ENCODE results near the gene ABHD16A. TPM values are rescaled to one million over a fixed set of nuclear protein-coding genes. Genes with fewer than 3 reads are reported as not detected.

Gene ABHD16A
- total and polyA plus RNA-seq, 2 of the 13 experiments (the other 11 are each of a cell fraction or from before 2014, with no cell fraction given), result 43.5 to 45.4 TPM

DNA sequence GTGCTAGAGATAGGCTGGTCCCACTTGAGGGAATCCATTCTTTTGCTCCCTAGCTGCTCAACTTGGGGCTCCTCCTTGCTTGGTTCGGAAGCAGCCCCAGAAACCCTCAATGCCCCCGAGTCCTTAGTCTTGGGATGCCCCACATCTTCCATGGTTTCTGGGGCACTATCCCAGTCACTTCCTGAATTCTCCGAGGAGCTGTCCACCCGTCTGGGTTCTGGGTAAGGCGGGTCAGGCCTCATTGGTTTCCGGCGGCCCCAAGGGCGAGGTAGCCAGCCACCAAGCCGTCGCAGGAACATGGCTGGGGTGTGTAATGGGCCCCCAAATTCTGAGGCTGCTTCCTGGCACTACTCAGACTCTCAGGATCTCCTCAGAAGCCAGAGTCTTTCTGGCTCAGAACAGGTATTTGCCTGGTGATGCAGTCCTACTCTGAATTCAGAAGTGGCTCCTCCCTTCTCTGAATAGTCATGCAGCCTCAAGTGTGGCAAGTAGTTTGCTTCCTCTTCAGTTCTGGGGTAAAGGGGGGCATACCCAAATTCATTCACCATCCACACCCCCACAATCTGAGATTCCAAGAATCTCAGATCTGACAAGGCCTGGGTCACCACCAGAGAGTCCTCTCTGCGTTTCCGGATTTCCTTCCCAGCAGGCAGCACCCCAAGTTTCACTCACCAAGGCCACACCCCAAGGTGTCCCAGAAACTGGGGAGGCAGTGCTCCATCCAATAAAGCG is 43.3 kb downstream of the ABHD16A start (continued):
- TF ChIP-seq, protein P1, sequence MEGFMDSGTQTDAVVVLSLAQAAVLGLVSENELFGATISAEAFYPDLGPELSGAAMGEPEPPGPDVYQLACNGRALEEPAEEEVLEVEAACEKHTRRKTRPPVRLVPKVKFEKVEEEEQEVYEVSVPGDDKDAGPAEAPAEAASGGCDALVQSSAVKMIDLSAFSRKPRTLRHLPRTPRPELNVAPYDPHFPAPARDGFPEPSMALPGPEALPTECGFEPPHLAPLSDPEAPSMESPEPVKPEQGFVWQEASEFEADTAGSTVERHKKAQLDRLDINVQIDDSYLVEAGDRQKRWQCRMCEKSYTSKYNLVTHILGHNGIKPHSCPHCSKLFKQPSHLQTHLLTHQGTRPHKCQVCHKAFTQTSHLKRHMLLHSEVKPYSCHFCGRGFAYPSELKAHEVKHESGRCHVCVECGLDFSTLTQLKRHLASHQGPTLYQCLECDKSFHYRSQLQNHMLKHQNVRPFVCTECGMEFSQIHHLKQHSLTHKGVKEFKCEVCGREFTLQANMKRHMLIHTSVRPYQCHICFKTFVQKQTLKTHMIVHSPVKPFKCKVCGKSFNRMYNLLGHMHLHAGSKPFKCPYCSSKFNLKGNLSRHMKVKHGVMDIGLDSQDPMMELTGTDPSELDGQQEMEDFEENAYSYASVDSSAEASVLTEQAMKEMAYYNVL (CRISPR knock-in tag; IDR thresholded peaks at IDR 0.05; ENCODE audit: borderline replicate concordance), result no peak
- TF ChIP-seq MED8 (CRISPR knock-in tag; IDR thresholded peaks at IDR 0.05; ENCODE audit: insufficient replicate concordance), result no peak
- TF ChIP-seq TCF7 (IDR thresholded peaks at IDR 0.05; ENCODE audit: low read depth), result no peak
- TF ChIP-seq SP5 (CRISPR knock-in tag; IDR thresholded peaks at IDR 0.05; ENCODE audit: borderline replicate concordance, low read depth), result no peak
- peak; percentile 60; the same call in 1 of the 2 replicates for TF ChIP-seq ZNF556 (CRISPR knock-in tag; IDR thresholded peaks at IDR 0.05; ENCODE audit: borderline replicate concordance)
- TF ChIP-seq SRSF1 (optimal IDR thresholded peaks at IDR 0.05; ENCODE audit: low read depth, low read length), result no peak
- TF ChIP-seq, protein P2, sequence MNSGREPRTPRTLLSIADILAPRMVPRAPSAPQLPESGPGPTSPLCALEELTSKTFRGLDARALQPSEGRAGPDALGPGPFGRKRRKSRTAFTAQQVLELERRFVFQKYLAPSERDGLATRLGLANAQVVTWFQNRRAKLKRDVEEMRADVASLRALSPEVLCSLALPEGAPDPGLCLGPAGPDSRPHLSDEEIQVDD (CRISPR knock-in tag; IDR thresholded peaks at IDR 0.05; ENCODE audit: borderline replicate concordance), result no peak
- TF ChIP-seq EHMT2 (IDR thresholded peaks at IDR 0.05; ENCODE audit: borderline replicate concordance, low read depth, low read length), result no peak
- TF ChIP-seq DNMT1 (CRISPR knock-in tag; IDR thresholded peaks at IDR 0.05), result no peak
- TF ChIP-seq ZMYM2 (CRISPR knock-in tag; IDR thresholded peaks at IDR 0.05), result no peak
- TF ChIP-seq, protein P3, sequence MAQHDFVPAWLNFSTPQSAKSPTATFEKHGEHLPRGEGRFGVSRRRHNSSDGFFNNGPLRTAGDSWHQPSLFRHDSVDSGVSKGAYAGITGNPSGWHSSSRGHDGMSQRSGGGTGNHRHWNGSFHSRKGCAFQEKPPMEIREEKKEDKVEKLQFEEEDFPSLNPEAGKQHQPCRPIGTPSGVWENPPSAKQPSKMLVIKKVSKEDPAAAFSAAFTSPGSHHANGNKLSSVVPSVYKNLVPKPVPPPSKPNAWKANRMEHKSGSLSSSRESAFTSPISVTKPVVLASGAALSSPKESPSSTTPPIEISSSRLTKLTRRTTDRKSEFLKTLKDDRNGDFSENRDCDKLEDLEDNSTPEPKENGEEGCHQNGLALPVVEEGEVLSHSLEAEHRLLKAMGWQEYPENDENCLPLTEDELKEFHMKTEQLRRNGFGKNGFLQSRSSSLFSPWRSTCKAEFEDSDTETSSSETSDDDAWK (CRISPR knock-in tag; IDR thresholded peaks at IDR 0.05), result no peak
- TF ChIP-seq, protein P4, sequence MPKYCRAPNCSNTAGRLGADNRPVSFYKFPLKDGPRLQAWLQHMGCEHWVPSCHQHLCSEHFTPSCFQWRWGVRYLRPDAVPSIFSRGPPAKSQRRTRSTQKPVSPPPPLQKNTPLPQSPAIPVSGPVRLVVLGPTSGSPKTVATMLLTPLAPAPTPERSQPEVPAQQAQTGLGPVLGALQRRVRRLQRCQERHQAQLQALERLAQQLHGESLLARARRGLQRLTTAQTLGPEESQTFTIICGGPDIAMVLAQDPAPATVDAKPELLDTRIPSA (CRISPR knock-in tag; IDR thresholded peaks at IDR 0.05; ENCODE audit: borderline replicate concordance), result no peak
- TF ChIP-seq PPARG (CRISPR knock-in tag; conservative IDR thresholded peaks at IDR 0.05), result no peak
- no peak for TF ChIP-seq NCOA2 (CRISPR knock-in tag; IDR thresholded peaks at IDR 0.05)
- no peak for TF ChIP-seq KLF9 (CRISPR knock-in tag; IDR thresholded peaks at IDR 0.05; ENCODE audit: low read depth)
- TF ChIP-seq, protein P5, sequence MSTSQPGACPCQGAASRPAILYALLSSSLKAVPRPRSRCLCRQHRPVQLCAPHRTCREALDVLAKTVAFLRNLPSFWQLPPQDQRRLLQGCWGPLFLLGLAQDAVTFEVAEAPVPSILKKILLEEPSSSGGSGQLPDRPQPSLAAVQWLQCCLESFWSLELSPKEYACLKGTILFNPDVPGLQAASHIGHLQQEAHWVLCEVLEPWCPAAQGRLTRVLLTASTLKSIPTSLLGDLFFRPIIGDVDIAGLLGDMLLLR (CRISPR knock-in tag; IDR thresholded peaks at IDR 0.05), result peak; percentile 14; the same call in 1 of the 2 replicates
- no peak for TF ChIP-seq REXO4 (CRISPR knock-in tag; IDR thresholded peaks at IDR 0.05; ENCODE audit: borderline replicate concordance)
- TF ChIP-seq EED (CRISPR knock-in tag; IDR thresholded peaks at IDR 0.05), result no peak
- 0 out of 2 replicates have a peak, but pooled peaks have one; percentile 33 for TF ChIP-seq ZNF232 (CRISPR knock-in tag; IDR thresholded peaks at IDR 0.05; ENCODE audit: borderline replicate concordance)
- no peak for TF ChIP-seq HNRNPL (IDR thresholded peaks at IDR 0.05; ENCODE audit: low read depth, low read length)
- TF ChIP-seq BRD4 (CRISPR knock-in tag; IDR thresholded peaks at IDR 0.05), result no peak
- TF ChIP-seq ZNF564 (CRISPR knock-in tag; IDR thresholded peaks at IDR 0.05), result no peak; the same call in 1 of the 2 replicates
- no peak for TF ChIP-seq NFIC (IDR thresholded peaks at IDR 0.05; ENCODE audit: low read length)
- TF ChIP-seq ZNF792 (CRISPR knock-in tag; IDR thresholded peaks at IDR 0.05), result no peak
- TF ChIP-seq ZNF775 (CRISPR knock-in tag; IDR thresholded peaks at IDR 0.05; ENCODE audit: borderline replicate concordance), result no peak
- no peak for TF ChIP-seq SMYD3 (CRISPR knock-in tag; IDR thresholded peaks at IDR 0.05)
- TF ChIP-seq ZNF839 (CRISPR knock-in tag; IDR thresholded peaks at IDR 0.05; ENCODE audit: borderline replicate concordance), result no peak
